Embryonic facial prominence (tissue), 1 donor: ENCODE data around the gene BRINP1.

Source experiments
- DNase-seq: peaks from one replicate; pipeline ENCODE4 v3.0.0-alpha.2; 2016; ENCODE audit errors: extremely low spot score

BRINP1 gene

DNA sequence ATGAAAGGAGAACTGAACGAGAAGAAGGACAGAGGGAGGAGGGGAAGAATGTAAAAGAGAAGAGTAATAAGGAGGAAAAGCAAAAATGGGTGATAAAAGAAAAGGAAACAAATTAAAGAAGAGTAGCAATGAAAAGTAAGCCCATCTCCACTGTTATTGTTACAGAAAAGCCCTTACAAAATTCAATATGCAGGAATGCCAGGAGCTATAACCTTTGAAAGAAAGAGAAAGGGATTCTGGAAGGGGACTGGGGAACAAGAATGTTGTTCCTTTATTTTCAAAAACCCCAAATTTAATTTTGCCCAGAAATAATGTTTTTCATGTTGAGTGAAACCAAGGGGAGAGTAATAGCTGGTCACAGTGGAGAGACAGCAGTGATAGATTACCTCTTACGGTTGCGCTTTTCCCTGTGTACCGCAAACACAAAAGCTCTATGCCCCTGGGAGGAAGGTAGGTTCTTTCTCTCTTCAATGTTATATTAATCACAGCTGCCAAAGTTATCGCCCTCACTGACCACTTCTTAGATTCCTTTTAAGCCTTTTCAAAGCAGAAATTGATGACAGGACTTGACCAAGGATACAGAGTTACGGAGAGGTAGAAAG is 86.7 kb downstream of the BRINP1 start:
- no peak for DNase-seq

GRCh38 chr9:119280740-119281485 is 88.3 kb downstream of the BRINP1 start:
- DNase-seq = no peak

DNA sequence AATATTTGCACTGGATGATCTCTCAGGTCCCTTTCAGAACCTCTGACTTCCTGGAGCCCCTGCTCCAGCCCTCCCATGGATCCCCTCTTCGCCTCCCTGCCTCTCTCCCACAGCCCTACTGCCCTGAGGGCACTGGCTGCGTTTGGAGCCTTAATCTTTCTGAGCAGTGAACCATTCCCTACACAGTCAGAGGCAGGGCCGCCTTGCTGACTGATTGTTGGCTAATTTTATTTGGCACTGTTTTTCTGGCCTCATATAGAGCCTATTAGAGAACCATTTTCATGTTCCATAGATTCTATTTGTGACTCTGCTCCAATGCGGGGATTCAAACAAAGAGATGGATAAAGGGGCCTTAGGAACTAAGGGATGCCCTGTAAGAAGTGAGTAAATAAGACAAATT is 91.1 kb downstream of the BRINP1 start:
- DNase-seq = no peak

DNA sequence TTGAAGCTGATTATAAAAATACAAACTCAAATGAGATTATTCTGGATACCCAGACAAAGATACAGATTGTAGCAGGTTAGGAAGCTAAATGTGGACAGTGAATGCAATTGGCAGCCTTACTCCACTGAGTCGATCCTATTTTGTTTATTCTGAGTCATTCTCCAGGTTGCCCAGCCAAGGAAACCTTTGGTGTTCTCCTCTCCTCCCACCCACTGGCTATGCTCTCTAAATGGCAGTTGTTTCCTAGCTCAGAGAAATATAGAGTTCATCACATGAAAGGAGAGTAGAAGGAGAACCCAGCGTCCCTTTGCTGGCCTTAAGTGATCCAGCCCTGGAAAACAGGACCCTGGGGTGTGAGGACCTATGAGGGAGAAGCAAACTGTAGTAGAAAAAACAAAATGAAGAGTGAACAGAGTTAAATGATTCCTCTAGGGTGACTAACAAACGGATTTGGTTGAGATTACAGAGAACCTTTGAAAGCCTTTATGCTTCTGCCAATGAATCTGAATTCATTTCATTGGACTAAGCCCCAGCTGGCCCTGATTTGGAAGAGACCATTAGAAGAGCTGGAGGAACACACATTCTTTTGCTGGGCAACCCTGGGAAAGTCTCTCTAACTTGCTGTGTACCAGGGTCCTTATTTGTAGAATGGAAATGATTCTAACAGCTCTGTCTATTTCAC is 95.1 kb downstream of the BRINP1 start:
- no peak for DNase-seq

- no peak for DNase-seq
Observed at GRCh38 chr9:119273325-119273904, 95.8 kb downstream of the BRINP1 start.

DNA sequence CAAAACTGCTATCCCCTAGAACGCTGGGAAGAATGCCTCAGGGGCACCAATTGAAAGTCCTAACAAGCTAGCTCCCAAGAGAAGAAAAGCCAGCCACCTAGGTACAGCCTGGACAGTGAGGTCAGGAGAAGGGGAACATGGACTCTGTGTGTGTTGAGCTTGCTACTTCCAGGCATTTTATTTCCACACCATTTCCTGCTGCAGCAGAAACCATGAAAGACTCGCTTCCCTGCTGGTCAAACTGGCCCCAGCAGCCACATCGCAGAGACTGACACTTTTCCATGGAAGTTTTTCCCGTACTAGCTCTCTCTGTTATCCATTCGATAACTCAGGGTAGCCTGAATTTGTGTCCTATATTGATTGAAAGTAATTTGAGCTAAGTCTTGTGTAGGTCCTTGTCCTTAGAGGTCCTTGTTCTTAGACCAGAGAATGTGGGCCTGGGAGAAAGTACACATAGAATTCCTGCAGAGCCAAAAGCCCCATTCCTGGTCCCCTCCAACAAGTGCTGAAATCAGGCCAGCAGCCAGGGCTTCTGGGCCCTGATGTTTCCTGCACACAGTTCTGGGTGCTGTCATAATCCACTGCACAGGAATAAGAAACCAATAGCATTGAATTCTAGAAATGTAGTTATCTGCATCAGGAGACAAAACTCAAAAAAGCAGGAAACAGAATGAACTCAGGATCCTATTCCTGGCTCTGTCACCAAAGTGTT is 96.6 kb downstream of the BRINP1 start:
- no peak for DNase-seq

GRCh38 chr9:119268985-119269384 is 100.2 kb downstream of the BRINP1 start:
- no peak for DNase-seq

GRCh38 chr9:119264165-119264564 is 105.1 kb downstream of the BRINP1 start:
- no peak for DNase-seq

GRCh38 chr9:119257592-119257991 is 111.6 kb downstream of the BRINP1 start:
- DNase-seq = no peak

- no peak for DNase-seq
Observed at GRCh38 chr9:119255116-119255515, 114.1 kb downstream of the BRINP1 start.

DNA sequence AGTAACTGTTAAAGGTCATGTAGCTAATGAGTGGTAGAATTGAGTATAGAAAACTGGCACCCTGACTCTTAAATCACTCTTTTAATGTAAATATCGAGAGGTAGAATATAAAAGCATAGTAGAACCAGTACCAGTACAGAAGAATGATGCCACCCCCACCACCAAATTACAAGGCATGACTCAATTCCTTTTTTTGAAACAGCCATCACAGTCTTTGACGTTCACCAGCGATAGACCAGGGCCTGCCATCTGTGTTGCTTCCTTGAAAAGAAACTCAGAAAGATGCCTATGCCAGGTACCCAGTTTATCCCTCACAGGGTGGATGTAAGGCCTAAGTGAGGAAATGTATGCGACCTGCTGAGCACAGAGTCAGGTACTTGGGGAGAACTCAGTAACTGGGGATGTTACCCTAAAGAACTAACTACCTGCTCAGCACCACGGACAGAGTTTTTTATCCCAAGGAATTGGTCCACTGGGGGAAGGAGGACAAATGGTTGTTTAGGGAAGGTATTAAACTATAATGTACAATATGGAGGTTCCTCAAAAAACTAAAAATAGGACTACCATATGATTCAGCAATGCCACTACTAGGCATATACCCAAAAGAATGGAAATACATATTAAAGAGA is 116.5 kb downstream of the BRINP1 start:
- DNase-seq = no peak

GRCh38 chr9:119251936-119252335 is 117.3 kb downstream of the BRINP1 start:
- no peak for DNase-seq

- no peak for DNase-seq
Observed at GRCh38 chr9:119250730-119251129, 118.5 kb downstream of the BRINP1 start.

DNA sequence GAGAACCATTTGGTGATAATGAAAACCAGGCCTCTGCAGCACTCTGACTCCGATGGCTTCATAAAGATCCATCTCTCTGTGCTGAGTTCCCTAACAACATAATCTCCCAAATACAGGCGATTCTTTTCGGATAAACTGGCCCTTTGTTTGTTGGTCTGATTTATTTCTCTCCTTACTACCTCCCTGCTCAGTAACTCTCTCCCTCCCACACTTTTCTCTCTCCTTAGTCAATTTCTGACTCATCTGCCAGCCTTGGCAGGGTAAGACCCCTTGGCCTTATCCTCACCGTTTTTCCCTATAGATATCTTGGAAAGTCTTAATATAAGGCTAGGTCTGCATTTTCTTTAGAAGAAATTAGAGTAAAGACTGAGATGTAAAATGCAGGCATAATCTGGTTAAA is 128.7 kb downstream of the BRINP1 start:
- no peak for DNase-seq

DNA sequence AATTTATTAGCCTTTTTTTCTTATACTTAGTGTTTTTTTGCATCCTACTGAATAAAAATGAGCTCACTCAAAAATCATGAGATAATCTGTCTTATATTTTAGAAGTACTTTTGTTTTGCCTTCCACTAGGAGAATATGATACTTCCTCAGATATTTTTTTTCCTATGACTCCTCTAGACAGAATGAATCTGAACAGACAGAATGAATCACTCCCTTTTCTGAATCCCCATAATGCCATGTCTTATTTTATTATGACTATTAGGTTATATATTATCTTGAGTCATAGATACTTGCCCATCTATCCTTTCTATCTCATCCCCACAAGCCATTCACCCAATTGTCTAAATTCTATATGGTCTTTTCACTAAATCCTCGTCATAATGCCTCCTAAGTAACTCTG is 134.6 kb downstream of the BRINP1 start:
- DNase-seq = no peak

DNA sequence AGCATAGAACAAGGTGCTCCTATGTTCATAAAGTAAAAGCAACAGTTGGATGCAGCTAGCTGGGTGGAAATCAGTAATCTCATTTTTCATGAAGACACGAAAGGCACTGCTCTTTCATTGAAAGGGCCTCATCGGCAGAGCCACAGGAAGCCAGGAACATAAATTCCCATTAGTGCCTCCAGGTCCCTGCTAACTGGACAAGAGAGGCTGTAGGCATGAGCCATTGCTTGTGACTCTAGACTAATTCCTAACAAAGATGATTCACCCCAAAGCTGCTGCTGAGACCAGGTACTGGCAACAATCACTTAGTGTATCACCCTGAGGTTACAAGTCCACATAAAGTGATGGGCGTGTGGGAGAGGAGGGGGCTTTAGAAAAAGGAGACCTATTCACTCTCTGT is 141.8 kb downstream of the BRINP1 start:
- DNase-seq = no peak

- no peak for DNase-seq
Observed at GRCh38 chr9:119224431-119224830, 144.8 kb downstream of the BRINP1 start.

DNA sequence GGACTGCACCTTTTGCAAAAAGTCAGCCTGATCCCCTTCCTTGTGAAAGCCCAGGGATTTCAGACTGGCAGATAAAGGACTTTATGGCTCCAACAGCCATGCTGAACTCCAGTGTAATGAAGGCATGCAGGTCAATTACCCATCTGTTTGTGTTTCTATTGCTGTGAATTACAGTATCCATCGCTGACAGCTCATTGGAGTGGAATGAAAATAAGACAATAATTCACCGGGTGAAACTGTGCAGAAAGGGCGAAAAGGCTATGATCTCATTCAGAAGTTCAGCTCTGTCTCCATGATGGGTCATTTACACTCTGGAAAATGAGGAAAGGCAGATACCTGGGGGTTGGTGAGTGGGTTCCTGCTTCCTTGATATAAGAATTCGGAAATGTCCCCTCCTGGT is 148.0 kb downstream of the BRINP1 start:
- DNase-seq = no peak

- DNase-seq = no peak
Observed at GRCh38 chr9:119218293-119218692, 150.9 kb downstream of the BRINP1 start.

DNA sequence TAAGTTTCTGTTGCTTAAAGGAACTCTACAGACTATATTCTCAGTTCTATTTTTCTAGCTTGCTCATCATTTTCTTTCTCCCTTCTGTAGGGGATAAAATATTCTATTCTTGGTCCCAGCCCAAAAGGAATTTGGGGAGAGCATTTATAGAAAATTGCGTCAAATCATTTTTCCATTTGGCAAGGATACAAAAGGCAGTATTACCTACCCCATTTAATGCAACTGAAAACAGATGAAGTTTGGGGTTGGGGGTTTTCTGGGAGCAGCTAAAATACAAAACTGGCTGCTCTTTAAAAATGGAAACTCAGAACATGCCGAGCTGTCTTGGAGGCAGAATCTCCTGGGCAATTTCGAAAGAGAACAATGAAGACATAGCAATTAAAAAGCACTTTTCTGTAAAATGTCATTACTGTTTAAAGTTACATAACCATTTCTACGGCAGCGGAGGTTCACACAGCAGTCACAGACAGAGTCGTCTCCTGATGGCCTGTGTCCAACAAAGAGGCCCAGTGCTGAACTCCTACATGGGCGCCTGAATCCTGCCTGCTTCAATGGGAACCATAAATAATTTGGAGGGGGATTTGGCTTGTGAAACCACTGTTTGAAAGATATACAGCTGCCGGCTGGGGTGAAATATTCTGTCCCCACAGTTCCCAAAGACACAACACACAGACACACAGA is 152.4 kb downstream of the BRINP1 start:
- DNase-seq = peak; percentile 60

- DNase-seq = no peak
Observed at GRCh38 chr9:119215651-119216050, 153.6 kb downstream of the BRINP1 start.
